Activated T-helper 1 cell treated with Interleukin-2 at 50 U/mL for 16 hours (primary cell): ENCODE measurements around the gene LCN10.

Experiments
- DNase-seq: peaks from one replicate; pipeline ENCODE4 v3.0.0-alpha.2; 2020; ENCODE audit warnings: low read depth

Gene LCN10

DNA sequence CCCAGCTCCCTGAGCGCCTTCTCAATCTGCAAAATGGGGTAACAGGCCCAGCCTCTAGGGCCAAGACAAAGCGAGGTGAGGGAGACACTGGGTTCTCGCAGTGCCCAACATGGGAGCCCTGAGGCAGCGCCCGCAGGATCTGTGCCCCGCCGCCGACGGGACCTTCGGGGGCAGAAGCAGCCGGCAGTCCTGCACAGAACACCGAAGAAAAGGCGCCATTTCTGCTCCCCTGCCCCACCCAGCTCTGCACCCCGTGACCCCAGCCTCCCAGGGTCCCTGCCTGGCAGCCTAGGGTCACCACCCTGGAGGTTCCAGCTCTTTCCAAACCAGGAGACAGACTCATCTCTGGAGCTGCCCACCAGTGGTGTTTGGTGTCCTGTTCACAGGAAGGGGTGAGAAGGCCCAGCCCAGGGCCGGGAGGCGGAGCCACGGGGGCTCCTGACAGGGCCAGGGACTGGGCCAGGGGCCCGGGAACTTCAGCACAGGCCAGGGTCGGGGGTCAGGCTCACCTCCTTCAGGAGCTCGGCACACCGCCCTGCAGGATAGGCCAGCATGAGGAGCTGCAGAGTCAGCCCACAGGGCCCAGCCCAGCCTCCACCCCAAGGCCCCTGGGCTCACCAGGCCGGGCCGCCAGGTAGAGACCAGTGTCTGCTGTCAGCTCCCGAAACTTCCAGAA, 12.0 kb upstream of the LCN10 start:
- DNase-seq, result no peak

DNA sequence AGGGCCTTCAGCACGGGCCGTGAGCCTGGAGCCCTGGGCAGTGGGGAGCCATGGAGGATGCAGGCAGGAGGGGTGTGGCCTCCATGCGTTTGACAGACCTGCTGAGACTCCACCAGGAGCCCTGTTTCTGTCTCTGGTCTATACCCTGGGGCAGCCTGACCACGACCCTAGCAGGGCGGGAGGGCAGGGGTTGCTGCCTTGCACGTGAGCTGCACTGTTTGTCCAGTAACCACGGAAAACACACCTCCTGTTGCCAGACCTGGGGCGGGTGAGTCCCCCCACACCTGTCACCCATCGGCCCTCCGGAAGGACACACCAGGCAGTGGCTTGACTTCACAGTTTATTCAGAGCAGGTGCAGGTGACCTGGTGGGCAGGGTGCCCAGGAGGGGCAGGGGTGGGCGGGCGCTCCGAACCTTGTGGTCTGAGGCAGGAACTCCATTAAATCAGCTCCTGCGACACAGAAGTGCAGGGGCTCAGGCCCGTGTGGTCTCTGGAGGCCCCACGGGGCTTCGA, 11.4 kb upstream of the LCN10 start:
- no peak for DNase-seq

DNA sequence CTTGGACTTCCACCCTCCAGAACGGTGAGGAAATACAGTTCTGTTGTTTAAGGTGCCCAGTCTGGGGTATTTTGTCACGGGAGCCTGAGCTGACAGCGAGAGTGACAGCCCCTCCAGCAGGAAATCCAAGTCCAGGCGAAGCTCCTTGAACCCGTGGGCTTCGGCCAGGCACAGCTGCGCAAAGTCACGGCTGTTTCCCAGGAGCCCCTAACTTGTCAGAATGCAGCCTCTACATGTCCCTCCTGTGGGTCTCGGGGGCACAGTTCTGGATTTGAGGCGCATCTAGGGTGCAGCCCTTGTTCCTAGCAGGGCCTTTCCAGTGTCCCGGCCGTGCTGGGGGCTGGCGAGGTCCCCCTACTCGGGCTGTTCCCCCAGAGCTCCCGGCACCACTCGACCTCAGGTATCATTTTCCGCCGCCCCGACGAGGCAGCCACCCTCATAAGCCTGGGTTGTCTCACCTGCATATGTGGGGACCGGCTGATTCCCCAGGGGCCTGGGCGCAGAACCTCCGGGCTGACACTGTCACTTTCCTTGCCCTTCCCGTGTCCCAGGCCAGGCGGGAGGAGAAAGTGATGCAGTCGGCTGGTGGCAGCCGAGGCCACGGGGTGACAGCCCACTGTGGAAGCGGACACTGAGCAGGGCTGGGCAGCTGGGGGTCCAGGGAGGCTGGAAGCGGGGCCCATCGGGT, 10.8 kb upstream of the LCN10 start:
- DNase-seq, result no peak

DNA sequence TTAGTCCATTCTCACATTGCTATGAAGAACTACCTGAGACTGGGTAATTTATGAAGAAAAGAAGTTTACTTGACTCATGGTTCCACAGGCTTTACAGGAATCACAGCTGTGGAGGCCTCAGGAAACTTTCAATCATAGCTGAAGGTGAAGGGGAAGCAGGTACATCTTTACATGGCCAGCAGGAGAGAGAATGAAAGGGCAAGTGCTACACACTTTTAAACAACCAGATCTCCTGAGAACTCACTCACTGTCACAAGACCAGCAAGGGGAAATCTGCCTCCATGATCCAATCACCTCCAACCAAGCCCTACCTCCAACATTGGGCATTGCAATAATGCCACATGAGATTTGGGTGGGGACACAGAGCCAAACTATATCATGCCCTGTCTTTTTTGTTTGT, 9.1 kb upstream of the LCN10 start:
- DNase-seq, result no peak

DNA sequence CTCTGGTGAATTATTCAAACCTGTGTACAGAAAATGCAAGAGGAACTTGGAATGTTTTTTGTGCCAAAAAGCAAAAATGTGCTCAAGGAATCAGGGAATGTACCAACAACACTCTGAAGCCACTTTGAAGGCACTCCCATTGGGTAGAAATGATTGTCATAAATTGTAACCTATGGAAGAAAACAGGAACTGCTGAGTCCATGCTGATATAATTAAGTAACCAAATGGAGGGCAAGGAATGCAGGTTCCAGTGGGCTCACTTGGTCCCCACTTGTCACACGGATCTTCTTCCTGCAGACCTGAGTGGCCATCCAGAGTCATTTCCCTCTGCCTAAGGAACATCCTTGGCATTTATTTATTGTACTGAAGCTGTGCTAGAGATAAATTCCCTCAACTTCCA, 8.5 kb upstream of the LCN10 start:
- no peak for DNase-seq

DNA sequence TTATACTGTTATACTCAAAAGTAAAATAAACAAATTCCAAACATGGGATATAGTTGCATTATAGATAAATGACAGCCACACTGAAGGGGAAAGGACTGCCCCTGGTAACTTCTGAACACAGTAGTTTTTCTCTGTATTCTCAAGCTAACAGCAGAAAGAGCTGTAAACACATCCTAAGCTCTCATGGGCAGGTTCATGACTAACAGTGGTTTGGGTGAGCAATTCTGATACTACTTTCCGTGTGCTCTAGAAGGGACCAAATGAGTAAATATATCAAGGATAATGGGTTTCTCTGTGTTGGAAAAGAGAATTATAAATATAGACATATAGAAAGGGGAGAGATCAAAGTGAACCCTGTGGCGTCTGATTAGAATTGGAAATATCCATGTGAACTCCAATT, 7.8 kb upstream of the LCN10 start:
- DNase-seq, result no peak

DNA sequence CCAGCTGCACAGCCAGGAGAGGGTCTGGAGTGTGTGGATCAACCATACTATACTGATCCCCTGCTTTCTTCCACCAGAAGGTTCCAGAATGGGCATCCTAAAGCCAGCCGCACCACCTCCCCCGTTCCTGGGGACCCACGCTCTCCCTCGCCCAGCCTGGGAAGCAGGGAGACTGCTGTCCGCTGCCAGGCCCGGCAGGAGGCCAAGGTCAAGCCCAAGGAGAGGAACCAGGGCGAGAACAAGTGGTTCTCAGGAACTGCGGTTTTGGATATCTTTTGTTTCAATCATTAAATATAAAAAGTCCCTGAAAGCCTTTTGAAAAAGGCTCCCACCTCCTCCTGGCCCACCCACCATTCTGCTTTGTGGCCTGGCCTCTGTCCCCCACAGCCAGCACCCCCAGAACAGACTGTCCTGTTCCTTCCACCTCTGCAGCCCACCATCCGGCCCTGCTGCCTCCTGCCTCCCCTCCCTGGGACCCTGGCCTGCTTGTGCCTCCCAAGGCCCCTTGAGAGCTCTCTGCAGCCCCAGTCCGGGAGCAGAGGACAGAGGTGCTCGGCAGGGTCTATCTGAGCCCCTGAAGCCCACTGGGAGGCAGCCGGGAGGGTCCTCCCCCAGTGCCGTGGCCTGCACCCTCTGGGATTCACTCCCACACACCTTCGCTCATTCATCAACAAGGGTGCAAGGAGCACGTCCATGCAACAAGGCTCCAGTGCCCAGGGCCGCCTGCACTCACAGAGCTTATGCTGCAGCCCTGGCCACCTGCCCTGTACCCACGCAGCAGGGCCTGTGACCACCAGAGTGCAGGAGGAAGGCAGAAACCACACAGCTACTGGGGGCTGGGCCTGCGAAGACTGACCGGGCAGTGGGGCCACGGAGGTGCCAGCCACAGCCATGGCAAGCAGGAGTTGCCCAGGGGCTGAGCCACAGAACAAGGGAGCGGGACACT, 6.2 kb upstream of the LCN10 start:
- DNase-seq, result no peak

DNA sequence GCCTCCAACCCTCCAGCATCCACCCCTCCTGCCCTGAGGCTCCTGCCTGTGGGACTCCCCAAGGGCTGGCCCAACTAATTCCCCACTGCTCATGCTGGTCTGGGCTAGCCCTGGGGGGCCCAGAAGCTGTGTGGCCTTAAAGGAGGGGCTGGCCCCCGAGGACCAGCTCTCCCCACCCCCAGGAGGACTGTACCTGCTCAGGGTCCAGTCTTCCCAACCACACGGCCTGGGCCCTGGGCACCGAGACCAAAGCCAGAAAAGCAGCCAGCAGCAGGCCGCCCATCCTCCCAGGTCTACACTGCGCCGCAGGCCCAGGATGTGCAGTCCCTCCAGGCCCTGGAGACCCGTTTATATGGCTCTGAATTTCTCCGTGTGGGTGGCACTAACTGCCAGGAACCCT, 5.5 kb upstream of the LCN10 start, which contains the start of gene LCN6:
TSS of gene LCN6 (minus strand) at position 325 of the 400 bp plus-strand sequence. CDS start at position 283, 42 bp downstream.
- no peak for DNase-seq

DNA sequence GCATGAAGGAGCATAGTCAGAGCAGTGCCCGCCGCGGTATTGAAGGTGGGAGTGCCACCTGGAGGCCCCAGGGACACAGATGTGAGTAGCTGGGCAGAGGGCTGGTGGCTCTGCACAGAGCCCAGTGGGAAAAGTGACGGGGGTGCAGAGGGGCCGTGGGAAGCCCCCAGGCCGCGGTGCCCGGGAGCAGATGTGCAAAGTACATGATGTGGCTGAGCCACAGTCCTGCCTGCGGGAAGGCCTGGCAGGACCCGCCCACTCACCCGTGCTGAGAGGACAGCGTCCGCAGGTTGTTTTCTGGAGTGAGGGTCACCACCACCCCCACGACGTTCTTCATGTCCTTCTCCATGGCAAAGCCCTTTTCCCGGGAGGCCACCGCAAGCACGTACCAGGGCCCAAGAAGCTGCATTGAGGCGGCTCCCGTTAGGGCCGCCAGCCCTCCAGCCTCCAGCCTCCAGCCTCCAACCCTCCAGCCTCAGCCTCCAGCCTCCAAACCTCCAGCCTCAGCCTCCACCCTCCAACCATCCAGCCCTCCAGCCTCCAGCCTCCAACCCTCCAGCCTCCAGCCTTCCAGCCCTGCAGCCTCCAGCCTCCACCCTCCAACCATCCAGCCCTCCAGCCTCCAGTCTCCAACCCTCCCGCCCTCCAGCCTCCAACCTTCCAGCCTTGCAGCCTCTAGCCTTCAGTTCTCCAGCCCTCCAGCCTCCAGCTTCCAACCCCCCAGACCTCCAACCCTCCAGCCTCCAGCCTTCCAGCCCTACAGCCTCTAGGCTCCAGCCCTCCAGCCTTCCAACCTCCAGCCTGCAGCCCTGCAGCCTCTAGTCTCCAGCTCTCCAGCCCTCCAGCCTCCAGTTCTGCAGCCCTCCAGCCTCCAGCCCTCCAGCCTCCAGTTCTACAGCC, 4.7 kb upstream of the LCN10 start:
- no peak for DNase-seq

DNA sequence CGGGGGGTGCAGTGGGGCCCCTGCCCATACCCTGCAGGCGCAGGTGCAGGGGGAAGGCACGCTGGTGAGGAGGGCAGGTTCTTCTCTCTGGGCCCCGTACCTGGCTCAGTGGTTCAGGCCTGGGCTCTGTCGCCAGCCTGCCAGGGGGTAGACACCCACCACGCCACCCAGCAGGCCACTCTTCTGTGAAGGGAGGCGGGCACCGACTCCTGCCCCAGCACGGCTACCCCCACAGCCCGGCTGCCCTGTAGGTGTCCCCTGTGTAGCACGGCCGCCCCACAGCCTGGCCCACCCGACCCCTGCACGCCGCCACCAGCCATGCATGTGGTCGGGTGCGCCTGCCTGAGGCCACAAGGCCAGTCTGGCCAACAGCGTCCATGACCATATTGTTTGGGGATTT, 3.9 kb upstream of the LCN10 start:
- no peak for DNase-seq

DNA sequence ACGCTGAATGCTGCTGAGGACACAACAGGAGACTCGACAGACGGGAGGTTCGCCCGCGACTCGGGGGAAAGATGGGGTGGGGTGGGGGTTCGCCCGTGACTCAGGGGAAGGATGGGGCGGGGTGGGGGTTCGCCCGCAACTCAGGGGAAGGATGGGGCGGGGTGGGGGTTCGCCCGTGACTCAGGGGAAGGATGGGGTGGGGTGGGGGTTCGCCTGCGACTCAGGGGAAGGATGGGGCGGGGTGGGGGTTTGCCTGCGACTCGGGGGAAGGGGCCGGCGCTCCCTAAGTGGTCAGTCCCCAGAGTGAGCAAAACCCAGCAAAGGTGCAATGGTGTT, 3.4 kb upstream of the LCN10 start:
- no peak for DNase-seq

DNA sequence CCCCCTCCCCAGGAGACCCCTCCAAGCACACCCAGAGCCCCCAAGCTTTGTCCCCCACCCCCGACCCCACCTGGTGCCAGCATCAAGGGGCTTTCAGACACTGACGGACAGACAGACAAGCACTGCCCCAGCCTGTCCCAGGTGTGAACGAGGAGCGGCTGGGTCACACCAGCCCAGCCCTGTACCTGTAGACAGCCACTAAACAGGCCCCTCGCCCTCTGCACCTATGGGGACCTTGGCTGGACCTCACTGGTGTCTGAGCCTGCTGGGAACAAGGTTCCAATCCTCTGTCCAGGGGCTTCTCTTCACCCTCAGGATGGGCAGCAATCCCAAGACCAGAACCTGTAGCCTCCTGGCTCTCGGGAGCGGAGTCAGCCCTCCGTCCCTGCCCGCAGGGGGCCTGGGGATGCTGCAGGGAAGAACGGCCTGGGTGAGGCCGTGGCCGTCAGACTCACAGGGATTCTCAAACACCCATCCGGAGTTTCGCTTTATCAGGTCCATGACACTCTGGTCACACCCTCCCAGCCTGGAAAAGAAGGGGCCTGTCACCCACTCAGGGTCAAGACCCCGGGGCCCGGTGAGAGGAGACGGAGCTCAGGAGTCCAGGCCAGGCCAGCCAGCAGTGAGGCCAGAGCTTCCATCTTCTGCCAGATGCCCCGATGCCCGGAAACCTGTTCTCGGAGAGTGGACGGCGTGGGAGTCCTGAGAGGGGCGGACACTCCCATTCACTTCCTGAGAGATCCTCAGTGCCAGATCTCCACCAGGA, 2.8 kb upstream of the LCN10 start:
- DNase-seq, result no peak

DNA sequence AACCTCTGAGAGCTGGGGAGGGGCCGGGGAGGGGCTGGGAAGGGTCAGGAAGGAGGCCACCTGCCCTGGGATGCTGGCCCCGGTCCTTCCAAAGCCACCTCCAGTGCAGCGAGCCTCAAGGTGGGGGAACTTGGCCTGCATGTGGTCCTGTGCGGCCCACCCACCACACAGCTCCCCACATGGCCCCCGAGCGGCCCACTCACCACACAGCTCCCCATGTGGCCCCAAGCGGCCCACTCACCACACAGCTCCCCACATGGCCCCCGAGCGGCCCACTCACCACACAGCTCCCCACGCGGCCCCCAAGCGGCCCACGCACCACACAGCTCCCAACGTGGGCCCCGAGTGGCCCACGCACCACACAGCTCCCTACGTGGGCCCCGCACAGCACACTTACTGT, 2.0 kb upstream of the LCN10 start:
- DNase-seq, result no peak

DNA sequence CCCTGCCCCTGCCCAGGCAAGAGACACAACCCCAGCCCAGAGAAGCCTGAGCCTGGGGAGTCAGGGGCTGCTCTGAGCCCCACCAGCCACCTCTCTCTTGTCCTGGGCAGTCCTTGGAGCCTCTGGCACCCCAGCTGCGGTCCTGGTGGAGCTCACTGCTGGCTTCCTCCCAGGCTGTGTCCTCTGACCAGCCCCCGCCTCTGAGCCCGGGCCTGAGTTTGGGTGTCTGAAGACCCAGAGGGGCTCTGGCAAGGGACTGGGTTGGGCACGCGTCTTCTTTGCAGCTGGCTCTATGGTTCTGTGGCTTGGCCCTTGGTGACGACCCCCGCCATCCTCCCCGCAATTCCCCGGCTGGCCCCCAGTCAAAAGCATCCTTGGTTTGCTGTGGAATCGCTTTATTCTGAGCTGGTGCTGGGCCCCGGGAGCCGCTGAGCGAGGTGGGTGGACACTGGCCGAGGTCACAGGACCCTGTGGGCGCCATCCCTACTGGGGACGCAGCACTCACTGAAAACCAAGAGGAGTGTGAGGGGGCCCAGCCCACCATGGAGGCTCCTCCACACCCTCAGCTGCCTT, 985 bp upstream of the LCN10 start:
- no peak for DNase-seq

DNA sequence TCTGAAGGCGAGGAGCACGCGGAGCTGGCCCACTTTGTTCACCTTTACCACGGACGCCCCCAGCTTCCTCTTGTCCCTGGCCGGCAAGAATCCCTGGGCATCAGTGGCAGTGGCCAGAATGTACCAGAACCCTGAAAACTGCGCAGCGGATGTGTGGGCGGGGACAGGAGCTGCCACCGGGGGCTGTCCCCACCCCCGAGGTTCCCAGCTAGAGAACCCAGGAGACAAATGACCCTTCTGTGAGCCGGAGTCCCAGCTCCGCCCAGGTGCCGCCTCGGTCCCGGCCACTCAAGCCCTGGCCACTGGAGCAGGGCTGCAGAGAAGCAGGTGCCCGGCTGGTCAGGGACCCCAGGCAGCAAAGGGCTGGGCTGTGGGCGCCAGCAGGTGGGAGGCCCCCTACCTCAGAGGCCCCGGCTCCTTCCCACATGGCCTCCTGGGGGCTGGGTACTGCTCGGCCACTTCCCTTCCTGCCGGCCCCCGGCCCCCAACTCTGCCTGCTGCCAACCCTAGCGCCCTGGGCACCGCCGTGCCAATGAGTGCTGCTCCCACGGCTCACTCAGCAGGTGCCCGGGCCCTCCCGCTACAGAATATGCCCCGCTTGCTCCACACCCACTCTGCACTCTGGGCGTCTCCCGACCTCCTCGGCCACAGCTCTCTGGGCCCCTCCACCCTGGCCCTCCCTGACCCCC, 713 bp downstream of the LCN10 start:
- no peak for DNase-seq

DNA sequence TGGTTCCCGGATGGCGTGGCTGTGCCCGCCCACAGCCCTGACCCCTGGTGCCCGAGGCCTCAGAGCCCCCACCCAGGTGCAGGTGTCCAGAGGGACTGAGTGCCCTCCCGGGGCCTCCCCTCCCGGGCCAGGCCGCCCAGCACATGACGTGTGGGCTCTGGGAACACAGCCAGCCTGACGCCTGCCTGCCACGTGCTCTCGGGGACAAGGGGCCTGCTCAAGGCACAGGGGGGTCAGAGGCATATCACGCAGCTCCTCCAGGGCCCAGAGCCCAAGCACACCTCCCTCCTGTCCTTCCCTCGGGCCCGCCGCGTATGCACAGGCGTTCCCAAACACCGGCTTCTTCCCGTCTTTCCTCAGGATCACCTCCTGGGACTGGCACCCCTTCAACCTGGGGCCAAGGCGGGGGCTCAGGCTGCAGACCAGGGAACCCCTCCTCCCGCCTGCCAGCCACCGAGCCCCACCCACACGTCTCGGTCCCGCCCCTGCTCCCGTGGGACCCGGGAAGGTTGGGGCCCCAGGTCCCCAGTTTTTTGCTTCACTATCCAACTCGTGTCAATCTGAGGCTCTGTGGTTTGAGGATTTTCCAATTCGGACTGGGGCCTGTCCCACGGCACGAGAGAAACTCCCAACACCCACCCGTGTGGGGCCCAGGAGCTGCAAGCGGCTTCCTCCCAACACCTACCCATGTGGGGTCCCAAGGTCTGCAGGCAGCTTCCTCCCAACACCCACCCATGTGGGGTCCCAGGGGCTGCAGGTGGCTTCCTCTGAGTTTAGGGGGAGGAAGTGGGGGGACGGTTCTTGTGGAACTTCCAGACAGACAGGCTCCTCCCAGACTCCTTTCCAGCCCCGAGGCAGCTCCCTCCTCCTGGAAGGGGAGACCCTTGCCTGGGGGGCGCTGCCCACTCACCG, 1.5 kb downstream of the LCN10 start:
- no peak for DNase-seq

DNA sequence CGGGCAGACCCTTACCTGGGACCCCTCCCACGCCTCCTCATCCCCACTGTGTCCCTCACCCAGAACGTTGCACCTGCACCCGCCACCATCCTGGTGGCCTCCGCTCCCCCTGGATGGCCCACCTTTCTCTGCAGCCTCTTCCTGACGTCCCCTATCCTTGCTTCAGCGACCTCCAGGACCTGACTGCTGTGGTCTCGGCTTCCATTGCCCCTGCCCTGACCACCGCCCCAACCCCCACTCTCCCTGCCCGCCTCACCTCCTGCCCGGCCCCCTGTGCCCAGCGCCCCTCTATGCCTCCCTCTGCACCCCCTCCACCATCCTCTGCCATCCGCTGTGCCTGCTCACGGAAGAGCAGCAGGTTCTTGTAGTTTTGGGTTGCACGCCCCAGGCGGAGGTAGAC, 2.2 kb downstream of the LCN10 start:
- DNase-seq, result no peak

DNA sequence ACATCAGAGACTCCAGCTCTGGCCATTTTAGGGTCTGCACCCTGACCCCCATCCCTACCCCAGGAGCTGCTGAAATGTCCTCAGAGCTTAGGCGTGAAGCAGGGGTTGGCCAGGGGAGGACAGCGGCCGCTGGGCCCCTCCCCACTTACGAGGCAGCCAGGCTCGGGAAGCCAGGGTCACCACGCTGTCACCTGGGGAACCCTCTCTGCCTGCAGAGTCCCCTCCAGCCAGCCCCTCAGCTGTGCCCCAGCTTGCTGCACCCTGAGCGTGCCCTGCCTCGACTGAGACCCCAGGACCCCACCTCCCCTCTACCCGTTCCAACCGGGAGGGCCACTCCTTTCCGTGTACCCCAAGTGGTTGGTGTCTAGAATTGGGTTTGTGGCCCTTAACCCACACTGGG, 2.7 kb downstream of the LCN10 start:
- DNase-seq, result no peak

DNA sequence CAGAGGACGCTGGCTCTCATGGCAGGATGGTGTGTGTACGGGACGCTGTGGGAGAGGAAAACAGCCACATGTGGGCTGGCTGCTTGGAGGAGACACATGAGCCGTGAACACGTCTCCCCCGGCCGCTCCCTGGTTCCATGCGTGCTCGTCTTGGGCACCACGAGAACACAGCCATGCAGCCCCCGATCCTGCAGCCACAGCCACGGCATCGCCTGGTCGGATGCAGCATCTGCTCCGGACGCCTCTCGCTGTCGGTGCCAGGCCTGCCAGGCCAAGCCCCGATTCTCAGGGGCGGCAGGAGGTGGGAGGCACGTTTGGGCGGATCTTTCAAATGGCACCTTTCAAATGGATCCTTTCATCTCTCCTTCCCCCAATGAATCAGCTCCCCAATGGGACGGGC, 3.2 kb downstream of the LCN10 start:
- no peak for DNase-seq
